Prostate gland (tissue), 2 donors: ENCODE results near the gene ANTKMT. TPM values are rescaled to one million over a fixed set of nuclear protein-coding genes. Genes with fewer than 3 reads are reported as not detected.

Source experiments
- DNase-seq: peaks from one replicate; pipeline ENCODE4 v3.0.0-alpha.2; 2019; ENCODE audit warnings: low spot score
- H3K27ac ChIP-seq, 2 donors: fragments of 200-600 bp; sonication (generic); 2 replicates each; pipeline ENCODE4 v1.5.1; 2017 to 2019
- H3K27me3 ChIP-seq: fragments of 200-600 bp; sonication (generic); replicated peaks from 2 replicates; pipeline ENCODE4 v1.5.1; 2019; ENCODE audit not compliant: insufficient read depth
- H3K36me3 ChIP-seq, 2 donors: fragments of 200-600 bp; sonication (generic); 1 replicate in 1 of 2; 2 replicates in 1 of 2; pipeline versions ENCODE4 v1.5.1 to v1.8.1; 2017 to 2019
- H3K4me1 ChIP-seq: fragments of 200-600 bp; sonication (generic); replicated peaks from 2 replicates; pipeline ENCODE4 v1.5.1; 2019
- H3K4me3 ChIP-seq, 2 donors: fragments of 200-600 bp; sonication (generic); 2 replicates each; pipeline ENCODE4 v1.5.1; 2017 to 2019
- H3K9me3 ChIP-seq: fragments of 200-600 bp; sonication (generic); 2 replicates; pipeline ENCODE4 v1.5.1; 2017
- POLR2A ChIP-seq: fragments of 450-650 bp; IDR thresholded peaks from one replicate; pipeline ENCODE4 v1.6.1; 2016; ENCODE audit warnings: antibody characterized with exemption, mild to moderate bottlenecking
- POLR2AphosphoS5 ChIP-seq: sonication (generic); formaldehyde crosslinking; IDR thresholded peaks from one replicate; pipeline ENCODE4 v1.6.1; 2017; ENCODE audit warnings: antibody characterized with exemption
- WGBS: methylation state at CpG from one replicate; pipeline ENCODE4 v1.1.5; 2018; 5-methylcytosine and 5-hydroxymethylcytosine counted together
- intact Hi-C: fragments of 100-400 bp; cut with DNase I; formaldehyde crosslinking; loops from one replicate; pipeline ENCODE4 v1.14.2; 2022
- total RNA-seq, 2 donors: library from RNA; depleted of rRNA; stranded (reverse); fragments of >200 nt; gene quantifications; one replicate each; pipeline ENCODE4 v1.1.0, GENCODE V29; 2016
- TF ChIP-seq, protein P1 (sequence below), 4 experiments: fragments of 200-600 bp in 2 of 4; fragments of 450-650 bp in 2 of 4; sonication (generic) in 2 of 4; IDR thresholded peaks; 1 replicate in 3 of 4; 2 replicates in 1 of 4; pipeline ENCODE4 v1.5.1; 2016 to 2019; ENCODE audit warnings: antibody characterized with exemption in 4 of 4, mild to moderate bottlenecking in 2 of 4, moderate library complexity in 2 of 4

Gene ANTKMT
- total RNA-seq, 2 donors from 2014 or later: 55.3 to 73.1 TPM

DNA sequence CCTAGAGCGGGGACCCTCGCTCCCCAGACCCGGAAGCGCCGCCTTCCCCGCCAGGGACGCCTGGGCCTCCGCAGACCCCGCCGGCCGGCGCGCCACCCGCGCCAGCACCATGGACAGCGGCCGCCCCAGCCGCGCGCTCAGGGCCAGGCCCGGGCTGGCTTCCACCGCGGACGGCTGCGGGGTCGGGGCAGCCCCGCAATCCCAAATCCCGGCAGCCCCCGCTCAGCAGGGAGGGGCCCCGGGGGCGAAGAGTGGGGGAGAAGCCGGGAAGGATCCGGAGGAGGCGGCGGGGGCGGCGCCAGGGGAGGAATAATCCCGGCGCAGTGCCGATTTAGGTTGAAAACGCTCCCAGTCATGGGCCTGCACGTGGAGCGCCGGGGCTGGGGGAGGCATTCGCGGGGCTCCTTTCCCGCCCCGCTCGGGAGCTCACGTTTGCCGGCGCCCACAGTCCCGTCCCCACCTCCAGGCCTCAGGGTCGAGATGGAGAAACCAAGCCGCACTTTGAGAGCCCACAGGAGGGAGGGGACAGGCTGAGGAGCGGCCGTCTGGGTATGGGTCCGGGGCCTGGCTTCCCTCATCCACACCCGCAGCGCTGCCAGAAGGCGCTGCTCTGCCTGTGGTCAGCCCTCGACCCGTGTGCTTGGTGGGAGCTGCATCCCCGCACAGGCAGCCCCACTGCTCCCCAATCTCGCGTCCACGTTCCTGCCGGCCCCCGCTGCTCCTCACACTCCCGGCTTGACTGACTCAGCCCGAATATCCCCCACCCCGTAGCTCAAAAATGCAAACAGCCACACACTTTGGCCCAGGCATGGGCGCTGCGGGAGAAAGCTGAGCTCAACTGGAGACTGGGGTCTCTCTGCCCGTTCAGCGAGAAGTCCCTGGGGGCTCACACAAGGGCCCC, 20.0 kb upstream of the ANTKMT start:
- H3K27ac ChIP-seq: no peak overlapping the region
- no peak overlapping the region for H3K4me3 ChIP-seq
- intact Hi-C loops: no loop called here
- no peaks in the 10 kb centered on the region for H3K36me3 ChIP-seq
- WGBS: 5% methylated on average over 59 of the region's 76 CpGs
- H3K9me3 ChIP-seq: no peaks in the 10 kb centered on the region
- no peak for DNase-seq
- H3K4me1 ChIP-seq: no peaks in the 10 kb centered on the region
- peaks cover 23% of the 10 kb centered on the region for H3K27me3 ChIP-seq
- TF ChIP-seq POLR2A (no peak), POLR2AphosphoS5 (no peak)
- TF ChIP-seq, protein P1, sequence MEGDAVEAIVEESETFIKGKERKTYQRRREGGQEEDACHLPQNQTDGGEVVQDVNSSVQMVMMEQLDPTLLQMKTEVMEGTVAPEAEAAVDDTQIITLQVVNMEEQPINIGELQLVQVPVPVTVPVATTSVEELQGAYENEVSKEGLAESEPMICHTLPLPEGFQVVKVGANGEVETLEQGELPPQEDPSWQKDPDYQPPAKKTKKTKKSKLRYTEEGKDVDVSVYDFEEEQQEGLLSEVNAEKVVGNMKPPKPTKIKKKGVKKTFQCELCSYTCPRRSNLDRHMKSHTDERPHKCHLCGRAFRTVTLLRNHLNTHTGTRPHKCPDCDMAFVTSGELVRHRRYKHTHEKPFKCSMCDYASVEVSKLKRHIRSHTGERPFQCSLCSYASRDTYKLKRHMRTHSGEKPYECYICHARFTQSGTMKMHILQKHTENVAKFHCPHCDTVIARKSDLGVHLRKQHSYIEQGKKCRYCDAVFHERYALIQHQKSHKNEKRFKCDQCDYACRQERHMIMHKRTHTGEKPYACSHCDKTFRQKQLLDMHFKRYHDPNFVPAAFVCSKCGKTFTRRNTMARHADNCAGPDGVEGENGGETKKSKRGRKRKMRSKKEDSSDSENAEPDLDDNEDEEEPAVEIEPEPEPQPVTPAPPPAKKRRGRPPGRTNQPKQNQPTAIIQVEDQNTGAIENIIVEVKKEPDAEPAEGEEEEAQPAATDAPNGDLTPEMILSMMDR (IDR thresholded peaks at IDR 0.05): no peak

DNA sequence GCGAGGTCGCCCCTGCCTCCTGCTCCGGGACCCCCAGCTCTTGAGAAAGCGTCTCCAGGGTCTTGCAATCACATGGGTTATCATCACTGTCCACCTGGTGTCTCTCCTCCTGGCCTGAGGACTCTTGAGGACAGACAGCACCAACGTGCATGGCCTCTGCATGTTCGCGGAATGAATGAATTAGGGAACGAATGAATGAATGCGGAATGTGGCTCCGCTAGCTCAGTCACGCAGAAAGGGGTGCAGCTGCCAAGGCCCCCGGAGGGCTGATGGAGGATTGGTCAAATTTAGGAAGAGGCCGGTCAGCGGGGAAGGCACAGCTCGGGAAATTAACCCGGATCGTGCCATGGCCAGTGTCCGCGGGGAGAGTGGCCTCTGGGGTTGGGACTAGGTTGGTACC, 18.6 kb upstream of the ANTKMT start:
- H3K9me3 ChIP-seq: no peaks in the 10 kb centered on the region
- TF ChIP-seq POLR2A (no peak), POLR2AphosphoS5 (no peak)
- 85% methylated on average over 19 of the region's 19 CpGs for WGBS
- H3K4me1 ChIP-seq: no peaks in the 10 kb centered on the region
- no peak for DNase-seq
- H3K4me3 ChIP-seq: no peak overlapping the region
- no peaks in the 10 kb centered on the region for H3K36me3 ChIP-seq
- peaks cover 23% of the 10 kb centered on the region for H3K27me3 ChIP-seq
- intact Hi-C loops: no loop called here
- H3K27ac ChIP-seq: no peak overlapping the region

DNA sequence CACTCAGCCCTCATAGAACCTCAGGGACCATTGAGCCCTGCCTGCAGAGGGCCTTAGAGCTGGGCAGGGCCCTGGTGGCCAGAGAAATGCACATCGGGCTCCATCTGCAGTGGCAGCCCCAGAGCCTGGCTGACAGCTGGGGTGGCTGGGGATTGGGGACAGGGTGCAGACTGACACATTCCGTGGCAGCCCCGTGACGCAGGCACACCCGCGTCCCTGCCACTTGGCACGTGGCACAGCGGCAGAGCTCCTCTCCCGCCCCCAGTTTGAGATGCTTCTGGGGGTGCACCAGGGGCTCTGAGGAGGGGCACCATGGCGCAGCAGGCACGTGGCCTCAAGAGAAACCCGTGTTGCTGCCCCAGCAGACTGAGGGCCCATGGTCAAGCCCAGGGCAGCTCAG, 17.5 kb upstream of the ANTKMT start:
- Histone ChIP-seq H3K4me1 (no peaks in the 10 kb centered on the region), H3K9me3 (no peaks in the 10 kb centered on the region), H3K36me3 (no peaks in the 10 kb centered on the region), H3K27ac (no peak overlapping the region), H3K4me3 (no peak overlapping the region), H3K27me3 (peaks cover 27% of the 10 kb centered on the region)
- no peak for DNase-seq
- intact Hi-C loops: no loop called here
- WGBS: 74% methylated on average over 12 of the region's 12 CpGs
- TF ChIP-seq POLR2AphosphoS5 (no peak), POLR2A (no peak)
- TF ChIP-seq, protein P1 (IDR thresholded peaks at IDR 0.05): no peak

DNA sequence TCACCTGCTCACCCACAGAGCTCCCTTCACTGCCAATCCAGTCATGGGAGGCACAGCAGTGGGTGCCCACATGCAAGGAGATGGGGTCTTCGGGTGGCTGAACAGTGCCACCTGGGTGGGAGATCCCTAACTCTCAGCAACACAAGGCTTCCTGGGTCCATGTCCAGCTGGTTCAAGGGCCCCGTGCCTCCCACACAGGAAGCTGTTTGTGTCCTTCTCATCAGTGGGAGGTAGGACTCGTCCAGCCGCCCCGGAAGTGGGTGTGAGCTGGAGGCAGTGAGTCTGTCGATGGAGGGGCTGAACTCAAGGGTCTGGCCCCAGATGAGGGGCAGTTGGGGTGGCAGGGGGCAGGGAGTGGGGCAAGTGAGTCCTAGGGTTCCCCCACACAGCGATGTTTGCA, 16.9 kb upstream of the ANTKMT start:
- Histone ChIP-seq H3K27me3 (peaks cover 27% of the 10 kb centered on the region), H3K9me3 (no peaks in the 10 kb centered on the region), H3K36me3 (no peaks in the 10 kb centered on the region), H3K27ac (no peak overlapping the region), H3K4me3 (no peak overlapping the region), H3K4me1 (no peaks in the 10 kb centered on the region)
- intact Hi-C loops: no loop called here
- no peak for DNase-seq
- WGBS: 74% methylated on average over 7 of the region's 7 CpGs
- TF ChIP-seq, protein P1 (IDR thresholded peaks at IDR 0.05): no peak
- TF ChIP-seq POLR2A: no peak
- TF ChIP-seq POLR2AphosphoS5: no peak

DNA sequence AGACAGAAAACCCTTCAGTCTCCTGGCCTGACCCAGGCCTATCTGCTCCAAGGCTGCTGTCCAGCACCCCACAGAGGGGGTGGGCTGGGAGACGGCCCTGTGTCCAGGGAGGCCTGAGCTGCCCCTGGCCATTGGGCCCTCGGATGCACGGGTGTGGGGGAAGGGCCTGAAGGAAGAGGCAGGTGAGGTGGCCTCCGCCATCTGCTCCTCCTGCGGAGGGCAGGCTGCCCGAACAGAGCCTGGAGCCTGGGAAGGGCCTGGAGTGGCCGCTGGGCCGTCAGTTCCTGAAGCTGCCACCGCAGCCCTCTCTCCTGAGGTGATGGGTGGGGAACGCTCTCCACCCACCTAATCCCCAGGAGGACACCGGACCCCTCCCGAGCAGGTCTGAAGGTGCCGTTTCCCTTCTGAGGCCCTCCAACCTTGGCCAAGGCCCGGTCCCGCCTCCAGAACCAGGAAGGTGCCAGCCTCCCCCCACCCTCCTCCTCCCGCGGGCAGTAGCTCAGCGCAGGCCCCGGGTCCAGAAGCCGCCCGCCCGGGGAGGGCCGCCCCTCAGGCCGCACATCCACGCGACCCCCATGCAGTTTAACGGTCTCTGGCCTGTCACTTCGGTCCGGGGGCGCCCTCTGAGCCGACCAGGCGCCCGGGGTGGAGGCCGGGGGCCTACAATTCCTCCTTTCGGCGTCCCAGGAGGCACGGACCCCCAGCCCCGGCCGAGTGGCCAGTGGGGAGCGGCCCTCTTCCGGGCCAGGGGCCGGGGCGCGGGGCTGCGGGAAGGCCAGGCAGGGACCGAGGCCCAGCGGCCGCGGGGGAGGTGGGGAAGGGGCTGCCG, 16.2 kb upstream of the ANTKMT start:
- WGBS: 13% methylated on average over 44 of the region's 50 CpGs
- no peaks in the 10 kb centered on the region for H3K4me1 ChIP-seq
- no peak for DNase-seq
- H3K27ac ChIP-seq: no peak overlapping the region
- TF ChIP-seq, protein P1 (IDR thresholded peaks at IDR 0.05): no peak
- TF ChIP-seq POLR2AphosphoS5 (no peak), POLR2A (no peak)
- peaks cover 27% of the 10 kb centered on the region for H3K27me3 ChIP-seq
- peak overlapping the region; percentile 8 to 39 for H3K4me3 ChIP-seq
- intact Hi-C loops: no loop called here
- no peaks in the 10 kb centered on the region for H3K9me3 ChIP-seq
- H3K36me3 ChIP-seq: no peaks in the 10 kb centered on the region
